Kidney epithelial cell (primary cell): ENCODE data around the gene MED31. TPM values are rescaled to one million over a fixed set of nuclear protein-coding genes. Genes with fewer than 3 reads are reported as not detected.
"Not testable (repeated sequence)": the region's sequence is repeated elsewhere in the genome, so short reads cannot be mapped to it uniquely, and the experiment has no call there.

Experiments used
- DNase-seq: peaks from one replicate; pipeline ENCODE4 v3.0.0-alpha.2; 2010; ENCODE audit warnings: low read depth
- H3K27me3 ChIP-seq: 2 replicates; pipeline ENCODE4 v1.6.0; 2011; ENCODE audit warnings: low read length; ENCODE audit not compliant: control insufficient read depth, insufficient read depth
- H3K36me3 ChIP-seq: 2 replicates; pipeline ENCODE4 v1.5.1; 2011; ENCODE audit warnings: low read length; ENCODE audit not compliant: control insufficient read depth, insufficient read depth
- H3K4me3 ChIP-seq: 2 replicates; pipeline ENCODE4 v1.5.1; 2011; ENCODE audit warnings: low read depth, mild to moderate bottlenecking, control low read depth, low read length
- total RNA-seq: library from RNA; depleted of rRNA; stranded (reverse); fragments of >200 nt; gene quantifications from 2 replicates; pipeline ENCODE4 v1.2.3, GENCODE V29; 2015
- TF ChIP-seq, protein P1 (sequence below): IDR thresholded peaks from 2 replicates; pipeline ENCODE4 v1.5.1; 2011; ENCODE audit warnings: mild to moderate bottlenecking, moderate library complexity, low read length, control low read depth, inconsistent platforms; ENCODE audit not compliant: insufficient read depth, poor library complexity, severe bottlenecking

Gene MED31
- total RNA-seq, 1 donor from 2014 or later, result 13.5 TPM

DNA sequence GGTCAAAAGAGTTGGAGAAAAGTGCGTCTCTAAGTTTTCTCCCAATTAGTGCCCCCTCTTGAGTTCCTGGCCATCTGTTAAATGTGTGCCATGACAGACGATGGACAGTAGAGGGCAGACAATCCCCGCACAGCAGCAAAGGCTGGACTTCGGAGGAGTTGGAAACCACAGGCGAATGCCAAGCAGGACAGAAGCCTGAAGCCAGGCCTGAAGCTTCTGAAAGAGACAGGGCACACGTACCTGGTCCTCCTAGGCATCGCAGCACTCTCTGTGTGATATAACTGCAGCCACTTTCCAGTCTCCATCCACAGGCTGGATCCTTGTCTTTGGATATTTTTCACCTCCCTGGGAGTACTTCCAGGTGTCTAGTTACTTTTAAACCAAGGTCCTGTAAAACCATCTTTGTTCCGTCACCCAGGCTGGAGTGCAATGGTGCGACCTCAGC, 14.7 kb upstream of the MED31 start:
- peak; percentile 52 for DNase-seq
- H3K27me3 ChIP-seq, result peaks cover 6% of the 10 kb centered on the region
- no peaks in the 10 kb centered on the region for H3K36me3 ChIP-seq
- H3K4me3 ChIP-seq, result no peak overlapping the region
- TF ChIP-seq, protein P1, sequence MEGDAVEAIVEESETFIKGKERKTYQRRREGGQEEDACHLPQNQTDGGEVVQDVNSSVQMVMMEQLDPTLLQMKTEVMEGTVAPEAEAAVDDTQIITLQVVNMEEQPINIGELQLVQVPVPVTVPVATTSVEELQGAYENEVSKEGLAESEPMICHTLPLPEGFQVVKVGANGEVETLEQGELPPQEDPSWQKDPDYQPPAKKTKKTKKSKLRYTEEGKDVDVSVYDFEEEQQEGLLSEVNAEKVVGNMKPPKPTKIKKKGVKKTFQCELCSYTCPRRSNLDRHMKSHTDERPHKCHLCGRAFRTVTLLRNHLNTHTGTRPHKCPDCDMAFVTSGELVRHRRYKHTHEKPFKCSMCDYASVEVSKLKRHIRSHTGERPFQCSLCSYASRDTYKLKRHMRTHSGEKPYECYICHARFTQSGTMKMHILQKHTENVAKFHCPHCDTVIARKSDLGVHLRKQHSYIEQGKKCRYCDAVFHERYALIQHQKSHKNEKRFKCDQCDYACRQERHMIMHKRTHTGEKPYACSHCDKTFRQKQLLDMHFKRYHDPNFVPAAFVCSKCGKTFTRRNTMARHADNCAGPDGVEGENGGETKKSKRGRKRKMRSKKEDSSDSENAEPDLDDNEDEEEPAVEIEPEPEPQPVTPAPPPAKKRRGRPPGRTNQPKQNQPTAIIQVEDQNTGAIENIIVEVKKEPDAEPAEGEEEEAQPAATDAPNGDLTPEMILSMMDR, result peak; percentile 94

DNA sequence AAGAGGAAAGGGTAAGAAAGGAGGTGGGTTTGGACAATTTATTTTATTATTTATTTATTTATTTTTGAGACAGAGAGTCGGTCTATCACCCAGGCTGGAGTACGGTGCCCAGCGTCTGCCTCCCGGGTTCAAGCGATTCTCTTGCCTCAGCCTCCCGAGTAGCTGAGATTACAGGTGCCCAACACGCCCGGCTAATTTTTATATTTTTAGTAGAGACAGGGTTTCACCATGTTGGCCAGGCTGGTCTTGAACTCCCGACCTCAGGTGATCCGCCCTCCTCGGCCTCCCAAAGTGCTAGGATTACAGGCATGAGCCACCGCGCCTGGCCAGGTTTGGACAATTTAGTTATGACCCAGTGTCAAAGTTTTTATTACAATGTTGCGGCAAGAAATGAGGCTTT, 11.8 kb upstream of the MED31 start:
- not testable (repeated sequence) for H3K4me3 ChIP-seq, H3K36me3 ChIP-seq, DNase-seq
- H3K27me3 ChIP-seq, result peaks cover 13% of the 10 kb centered on the region

DNA sequence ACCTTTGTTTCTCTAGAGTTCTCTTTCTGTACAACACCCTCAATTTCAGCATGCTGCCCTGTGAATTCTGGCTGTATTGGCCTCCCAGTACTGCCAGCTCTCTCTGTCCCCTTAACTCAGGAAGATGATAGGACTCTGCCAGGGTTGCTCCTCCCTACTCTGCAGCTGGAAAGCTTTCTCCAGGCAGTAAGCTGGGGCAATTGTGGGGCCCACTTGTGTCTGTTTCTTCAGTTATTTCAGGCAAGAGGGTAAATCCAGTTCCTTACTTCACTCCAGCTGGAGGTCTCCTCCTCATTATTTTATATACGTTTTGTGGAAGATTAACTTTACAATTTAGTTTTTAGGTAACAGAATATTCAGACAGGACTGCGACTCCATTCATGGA, 10.1 kb upstream of the MED31 start:
- Histone ChIP-seq H3K36me3 (no peaks in the 10 kb centered on the region), H3K27me3 (peaks cover 17% of the 10 kb centered on the region), H3K4me3 (no peak overlapping the region)
- no peak for DNase-seq
- TF ChIP-seq, protein P1, result no peak

DNA sequence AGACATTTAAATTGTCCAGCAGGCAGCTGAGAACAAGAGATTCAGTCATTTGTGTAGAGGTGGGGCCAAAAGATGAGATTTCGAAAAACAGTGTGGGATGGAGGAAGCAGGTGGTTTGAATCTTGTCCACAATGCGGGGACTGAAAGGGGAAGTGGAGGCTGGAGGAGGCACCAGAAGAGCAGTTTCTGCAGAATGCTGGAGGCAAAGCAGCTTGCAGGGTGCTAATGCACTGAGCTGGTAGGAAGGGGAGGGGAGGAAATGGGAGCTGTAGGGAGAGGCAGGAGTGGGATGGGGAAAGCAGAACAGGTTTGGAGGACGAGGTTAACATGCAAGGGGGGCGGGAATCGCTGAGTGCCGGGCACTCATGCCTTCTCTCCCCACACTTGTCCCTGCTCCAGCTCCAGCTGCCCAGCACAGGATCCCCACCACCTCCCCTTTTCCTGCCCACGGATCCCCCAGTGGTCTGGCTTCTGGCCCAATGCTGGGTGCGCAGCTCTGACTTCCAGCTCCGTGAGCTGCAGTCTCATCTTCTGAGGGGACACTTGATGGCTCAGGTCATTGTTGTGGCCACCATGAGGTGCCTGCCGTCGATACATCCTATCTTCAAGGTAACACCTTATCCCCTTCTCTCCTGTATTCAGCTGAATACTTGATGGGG, 9.5 kb upstream of the MED31 start:
- Histone ChIP-seq H3K36me3 (no peaks in the 10 kb centered on the region), H3K4me3 (no peak overlapping the region), H3K27me3 (peaks cover 17% of the 10 kb centered on the region)
- DNase-seq, result no peak
- TF ChIP-seq, protein P1, result no peak

DNA sequence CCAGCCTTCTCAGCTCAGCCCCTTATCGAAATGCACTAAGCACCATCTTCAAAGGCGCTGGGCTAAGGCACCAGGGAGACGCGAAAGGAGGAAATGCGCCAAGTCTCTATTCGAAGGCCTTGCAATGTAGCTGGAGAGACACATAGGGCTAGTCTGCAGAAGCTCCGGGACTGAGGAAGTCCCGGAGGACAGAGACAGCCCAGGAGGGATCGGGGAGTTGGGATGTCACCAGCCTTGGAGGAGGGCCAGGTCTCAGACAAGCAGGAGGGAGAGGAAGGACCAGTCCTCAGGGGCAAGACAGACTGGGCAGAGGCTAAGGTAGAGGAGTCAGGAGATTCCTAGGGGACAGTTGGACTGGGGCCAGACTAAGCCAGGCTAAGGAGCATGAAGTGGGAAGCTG, 8.7 kb upstream of the MED31 start:
- Histone ChIP-seq H3K27me3 (peaks cover 24% of the 10 kb centered on the region), H3K36me3 (no peaks in the 10 kb centered on the region), H3K4me3 (no peak overlapping the region)
- TF ChIP-seq, protein P1, result no peak
- no peak for DNase-seq

DNA sequence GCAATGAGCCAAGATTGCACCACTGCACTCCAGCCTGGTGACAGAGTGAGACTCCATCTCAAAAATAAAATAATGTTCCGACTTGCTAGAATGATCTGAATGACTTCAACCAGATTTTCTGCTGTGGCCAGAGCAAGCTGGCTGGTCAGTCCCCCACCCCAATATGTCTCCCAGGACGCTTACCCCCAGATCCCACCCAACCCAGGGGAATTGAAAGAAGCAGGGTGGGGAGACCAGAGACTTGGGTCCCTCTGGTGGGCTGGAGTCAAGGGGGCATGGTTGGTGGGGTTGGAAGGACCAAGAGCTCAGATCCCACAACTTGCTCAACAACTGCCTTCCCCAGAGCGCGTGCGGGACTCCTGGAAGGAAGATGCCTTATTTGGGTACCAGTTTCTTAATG, 7.0 kb upstream of the MED31 start:
- not testable (repeated sequence) for H3K4me3 ChIP-seq, H3K36me3 ChIP-seq, DNase-seq
- peaks cover 32% of the 10 kb centered on the region for H3K27me3 ChIP-seq

DNA sequence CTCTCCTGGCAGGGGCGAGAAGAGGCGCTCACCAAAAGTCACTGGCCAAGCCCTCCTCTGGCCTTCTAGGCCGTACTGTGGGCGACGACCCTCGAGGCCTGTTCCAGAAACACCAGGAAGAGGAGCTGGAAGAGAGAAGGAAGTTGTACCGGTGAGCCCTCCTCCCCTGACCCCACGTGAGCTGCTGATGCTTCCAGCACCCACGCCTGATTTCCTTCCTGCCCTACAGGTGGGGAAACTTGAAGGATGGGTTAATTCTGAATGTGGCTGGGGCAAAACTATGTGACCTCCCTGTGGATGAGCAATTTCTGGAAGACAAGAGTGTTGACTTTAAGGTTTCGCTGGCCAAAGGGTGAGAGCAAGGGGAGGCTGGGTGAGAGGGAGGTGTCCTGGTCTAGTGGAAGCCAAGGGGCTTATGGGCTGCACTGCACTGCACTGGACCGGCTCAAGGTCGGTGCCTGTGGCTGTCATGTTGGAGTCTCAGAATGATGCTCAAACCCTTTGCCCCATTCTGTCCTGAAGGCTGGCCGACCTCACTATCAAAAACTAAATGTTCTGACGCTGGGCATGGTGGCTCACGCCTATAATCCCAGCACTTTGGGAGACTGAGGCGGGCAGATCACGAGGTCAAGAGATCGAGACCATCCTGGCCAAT, 6.4 kb upstream of the MED31 start:
- no peak for DNase-seq
- Histone ChIP-seq H3K4me3 (no peak overlapping the region), H3K36me3 (no peaks in the 10 kb centered on the region), H3K27me3 (peaks cover 32% of the 10 kb centered on the region)
- TF ChIP-seq, protein P1, result no peak

DNA sequence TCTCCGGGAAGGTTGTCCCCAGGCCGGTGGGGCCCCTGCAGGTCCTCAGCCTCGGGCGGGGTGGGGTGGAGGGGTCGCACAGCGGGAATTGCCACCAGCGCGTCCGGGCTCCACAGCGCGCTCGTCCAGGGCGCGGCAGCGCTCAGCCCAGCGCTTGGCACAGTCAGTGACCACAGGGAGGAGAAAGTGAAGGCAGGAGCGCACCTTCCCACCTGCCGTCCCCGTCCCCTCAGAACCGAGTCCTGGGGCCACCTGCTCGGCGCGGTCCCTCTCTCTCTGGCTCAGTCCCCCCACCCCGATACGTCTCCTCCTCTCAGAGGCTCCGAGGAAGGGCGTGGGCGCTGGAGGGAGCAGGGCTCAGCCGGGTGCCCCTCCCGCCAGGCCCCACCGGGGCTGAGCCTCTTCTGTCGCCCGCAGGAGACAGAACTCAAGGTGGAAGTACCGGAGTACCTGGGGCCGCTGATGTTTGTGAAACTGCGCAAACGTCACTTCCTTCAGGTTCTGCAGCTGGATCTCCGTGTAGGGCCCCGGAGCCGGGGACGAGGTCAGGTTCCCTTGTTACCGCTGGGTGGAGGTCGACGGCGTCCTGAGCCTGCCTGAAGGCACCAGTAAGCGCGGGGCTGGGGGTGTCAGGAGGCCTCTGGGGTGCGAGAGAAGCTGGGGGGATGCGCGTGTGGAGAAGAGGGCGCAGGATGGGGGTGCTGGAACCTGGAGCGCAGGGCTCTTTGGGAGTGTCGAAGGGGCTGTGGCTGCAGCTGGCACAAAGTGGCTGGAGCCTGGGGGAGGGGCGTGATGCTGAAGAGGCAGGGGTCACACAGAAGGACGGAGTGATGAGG, 5.6 kb upstream of the MED31 start:
- Histone ChIP-seq H3K4me3 (peak overlapping the region; percentile 19), H3K27me3 (peaks cover 32% of the 10 kb centered on the region)
- H3K36me3 ChIP-seq, result not testable (repeated sequence)

More for the DNA sequence above, 5.6 kb upstream of the MED31 start:
- not testable (repeated sequence) for DNase-seq
